Nephron (organoid): ENCODE results near the gene MKNK1.

Experiments used
- H3K27ac Mint-ChIP-seq, 3 experiments: 2 replicates each; pipeline ENCODE4 v1.8.0; 2020; ENCODE audit warnings: mixed read lengths in 3 of 3, mild to moderate bottlenecking in 2 of 3, moderate library complexity in 1 of 3
- H3K27me3 Mint-ChIP-seq: 2 replicates; pipeline ENCODE4 v1.8.0; 2021; ENCODE audit warnings: low read depth, mild to moderate bottlenecking, moderate library complexity, mixed read lengths
- H3K36me3 Mint-ChIP-seq: 2 replicates; pipeline ENCODE4 v1.8.0; 2020; ENCODE audit warnings: low read depth, mixed read lengths
- H3K4me1 Mint-ChIP-seq: 2 replicates; pipeline ENCODE4 v1.8.0; 2020; ENCODE audit warnings: mixed read lengths
- H3K4me3 Mint-ChIP-seq, 3 experiments: 2 replicates each; pipeline ENCODE4 v1.8.0; 2020; ENCODE audit warnings: mild to moderate bottlenecking in 3 of 3, mixed read lengths in 3 of 3, moderate library complexity in 2 of 3
- H3K9me3 Mint-ChIP-seq: 2 replicates; pipeline ENCODE4 v1.8.0; 2020; ENCODE audit warnings: mixed read lengths
- CTCF ChIP-seq, 3 experiments: fragments of 200-600 bp; sonication (generic); IDR thresholded peaks; one replicate each; pipeline ENCODE4 v1.5.0; 2021; ENCODE audit warnings: antibody characterized with exemption in 3 of 3; ENCODE audit not compliant: unreplicated experiment in 3 of 3

The MKNK1 gene

DNA sequence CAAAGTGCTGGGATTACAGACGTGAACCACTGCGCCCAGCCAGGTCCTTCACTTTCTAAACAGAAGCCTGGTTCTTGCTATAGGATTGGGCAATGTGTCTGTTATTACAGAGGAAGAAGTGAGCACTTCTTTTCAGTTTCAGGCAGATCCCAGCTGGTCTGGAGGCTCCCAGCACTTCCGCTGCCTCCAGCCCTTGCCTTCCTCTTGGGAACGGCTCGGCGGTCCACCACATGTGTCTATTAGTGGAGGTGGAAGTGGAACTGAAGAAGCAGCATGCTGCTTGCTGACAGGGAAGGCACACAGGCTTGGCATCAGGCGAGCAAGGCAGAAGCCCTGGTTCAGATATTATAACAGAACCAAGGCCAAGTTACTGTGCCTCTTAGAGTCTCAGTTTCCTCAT, 17.0 kb downstream of the MKNK1 start:
- no peak overlapping the region for H3K4me3 Mint-ChIP-seq
- H3K4me1 Mint-ChIP-seq, result no peaks in the 10 kb centered on the region
- no peaks in the 10 kb centered on the region for H3K27me3 Mint-ChIP-seq
- H3K9me3 Mint-ChIP-seq, result no peaks in the 10 kb centered on the region
- H3K27ac Mint-ChIP-seq, result no peak overlapping the region
- H3K36me3 Mint-ChIP-seq, result peaks cover 43% of the 10 kb centered on the region
- no peak for TF ChIP-seq CTCF (IDR thresholded peaks at IDR 0.05; ENCODE audit: unreplicated experiment in 3 of 3)

DNA sequence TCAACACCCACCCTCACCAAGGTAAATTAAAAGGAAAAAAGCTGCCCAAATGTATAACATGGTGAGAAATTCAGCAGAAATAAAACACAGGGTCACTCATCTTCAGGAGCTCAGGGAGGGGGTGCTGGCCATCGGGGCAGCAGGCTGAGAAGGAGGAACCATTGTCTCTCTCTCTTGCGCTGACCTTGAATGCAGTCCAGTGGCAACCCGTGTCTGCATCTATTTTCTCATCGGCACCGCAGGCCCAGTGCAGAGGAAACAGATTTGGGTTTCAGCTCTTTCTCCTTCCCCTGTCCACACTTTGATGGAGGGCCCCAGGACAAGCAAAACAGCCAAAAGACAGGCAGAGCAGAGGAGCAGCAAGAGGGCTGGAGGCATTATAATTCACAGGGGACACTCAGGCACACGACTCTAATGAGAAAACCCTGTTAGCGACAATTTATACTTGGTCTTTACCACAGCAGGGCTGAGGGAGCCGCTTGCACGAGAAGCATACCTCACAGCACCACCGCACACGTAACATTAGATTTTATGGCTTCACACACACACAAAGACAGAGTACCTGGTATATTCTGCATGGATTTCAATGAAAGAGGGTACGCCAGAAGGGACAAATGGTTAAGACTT, 18.6 kb downstream of the MKNK1 start:
- H3K27ac Mint-ChIP-seq, result no peak overlapping the region
- no peaks in the 10 kb centered on the region for H3K27me3 Mint-ChIP-seq
- no peak for TF ChIP-seq CTCF (IDR thresholded peaks at IDR 0.05; ENCODE audit: unreplicated experiment in 3 of 3)
- H3K4me3 Mint-ChIP-seq, result no peak overlapping the region
- no peaks in the 10 kb centered on the region for H3K9me3 Mint-ChIP-seq
- H3K4me1 Mint-ChIP-seq, result no peaks in the 10 kb centered on the region
- H3K36me3 Mint-ChIP-seq, result peaks cover 42% of the 10 kb centered on the region

DNA sequence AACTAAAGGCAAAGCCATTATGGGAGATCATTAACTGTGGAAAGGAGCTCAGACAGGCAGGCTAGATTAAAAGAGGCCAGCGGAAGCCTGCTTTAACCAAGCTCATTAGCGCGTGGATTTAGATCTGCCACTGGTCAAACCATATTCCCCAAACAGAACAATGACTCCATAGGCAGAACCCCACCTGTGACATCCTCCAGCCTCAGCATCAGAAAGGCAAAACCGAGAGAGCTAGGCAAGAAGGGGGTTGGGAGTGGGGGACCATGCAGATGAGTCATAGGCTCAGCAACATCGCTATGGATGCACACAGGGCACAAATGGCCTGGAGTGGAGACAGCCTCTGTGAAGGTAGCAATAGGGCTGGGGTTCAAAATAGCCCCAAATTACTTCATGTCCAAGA, 20.6 kb downstream of the MKNK1 start:
- Mint-ChIP-seq H3K27ac (no peak overlapping the region), H3K4me3 (no peak overlapping the region), H3K9me3 (no peaks in the 10 kb centered on the region), H3K4me1 (no peaks in the 10 kb centered on the region), H3K36me3 (peaks cover 33% of the 10 kb centered on the region), H3K27me3 (no peaks in the 10 kb centered on the region)
- no peak for TF ChIP-seq CTCF (IDR thresholded peaks at IDR 0.05; ENCODE audit: unreplicated experiment in 3 of 3)

DNA sequence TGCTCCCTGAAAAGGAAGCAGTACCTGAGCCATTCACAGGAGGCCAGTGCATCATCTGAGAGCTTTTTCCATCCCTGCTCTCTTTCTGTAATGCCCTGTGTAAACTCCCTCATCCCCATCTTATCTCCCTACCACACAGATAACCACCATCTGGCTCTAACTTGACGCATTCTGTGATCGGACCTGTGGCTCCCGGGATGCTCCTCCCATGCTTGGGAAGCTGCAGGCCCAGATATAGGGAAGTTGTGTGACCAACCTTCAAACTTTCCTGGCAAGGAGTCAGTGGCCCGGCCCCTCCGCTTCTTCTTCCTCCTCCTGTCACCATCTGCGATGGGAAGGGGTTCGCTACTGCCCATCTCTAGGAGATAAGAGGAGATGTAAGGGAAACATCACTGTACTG, 21.1 kb downstream of the MKNK1 start:
- H3K36me3 Mint-ChIP-seq, result peaks cover 33% of the 10 kb centered on the region
- H3K27me3 Mint-ChIP-seq, result no peaks in the 10 kb centered on the region
- no peak for TF ChIP-seq CTCF (IDR thresholded peaks at IDR 0.05; ENCODE audit: unreplicated experiment in 3 of 3)
- no peaks in the 10 kb centered on the region for H3K4me1 Mint-ChIP-seq
- H3K9me3 Mint-ChIP-seq, result no peaks in the 10 kb centered on the region
- H3K27ac Mint-ChIP-seq, result no peak overlapping the region
- H3K4me3 Mint-ChIP-seq, result no peak overlapping the region

GRCh38 chr1:46581681-46582455, 22.2 kb downstream of the MKNK1 start:
- H3K27ac Mint-ChIP-seq, result no peak overlapping the region
- H3K9me3 Mint-ChIP-seq, result no peaks in the 10 kb centered on the region
- no peak overlapping the region for H3K4me3 Mint-ChIP-seq
- TF ChIP-seq CTCF (IDR thresholded peaks at IDR 0.05; ENCODE audit: unreplicated experiment in 3 of 3), result no peak
- peaks cover 33% of the 10 kb centered on the region for H3K36me3 Mint-ChIP-seq
- no peaks in the 10 kb centered on the region for H3K27me3 Mint-ChIP-seq
- no peaks in the 10 kb centered on the region for H3K4me1 Mint-ChIP-seq
